Cardiac muscle cell (in vitro differentiated cells and primary cell): ENCODE measurements around the gene FZD2. TPM values are rescaled to one million over a fixed set of nuclear protein-coding genes. Genes with fewer than 3 reads are reported as not detected.
"Not testable (repeated sequence)": the region's sequence is repeated elsewhere in the genome, so short reads cannot be mapped to it uniquely, and the experiment has no call there.

ENCODE experiments used
- DNase-seq, 2 donors: peaks; one replicate each; pipeline versions ENCODE4 v3.0.0 to v3.0.0-alpha.2; 2010 to 2017; ENCODE audit warnings: low read depth in 1 of 2, low spot score in 1 of 2
- H3K27ac ChIP-seq: fragments of 200-600 bp; sonication (generic); 2 replicates; pipeline ENCODE4 v1.5.1; 2016
- H3K27me3 ChIP-seq: fragments of 200-600 bp; sonication (generic); 2 replicates; pipeline ENCODE4 v1.6.0; 2016; ENCODE audit warnings: control low read depth
- H3K36me3 ChIP-seq: fragments of 200-600 bp; sonication (generic); 2 replicates; pipeline ENCODE4 v1.5.1; 2016; ENCODE audit warnings: control low read depth
- H3K4me1 ChIP-seq: fragments of 200-600 bp; sonication (generic); 2 replicates; pipeline ENCODE4 v1.8.1; 2017; ENCODE audit warnings: low read depth, mild to moderate bottlenecking, mixed run types
- H3K4me3 ChIP-seq: fragments of 200-600 bp; sonication (generic); 2 replicates; pipeline ENCODE4 v1.5.1; 2016; ENCODE audit warnings: mild to moderate bottlenecking
- H3K9me3 ChIP-seq: fragments of 200-600 bp; sonication (generic); 2 replicates; pipeline ENCODE4 v1.5.1; 2017; ENCODE audit warnings: low read depth, mild to moderate bottlenecking, control low read depth
- polyA plus RNA-seq: library from polyadenylated mRNA; unstranded; fragments of >200 nt; fragmentation: Nextera tagmentation; extraction: Ambion mirVana; gene quantifications from 2 replicates; pipeline ENCODE4 v1.2.1, GENCODE V29; 2016
- total RNA-seq: library from RNA; depleted of rRNA; stranded (reverse); fragments of >200 nt; gene quantifications from 2 replicates; pipeline ENCODE4 v1.2.3, GENCODE V29; 2016
- TF ChIP-seq, protein P1 (sequence below): IDR thresholded peaks from 2 replicates; pipeline ENCODE4 v1.5.1; 2012; ENCODE audit warnings: low read depth, mild to moderate bottlenecking, low read length

FZD2 gene
- total RNA-seq (47.1 and 47.4 TPM in 2 replicates), polyA plus RNA-seq (51.5 and 63.4 TPM in 2 replicates)

DNA sequence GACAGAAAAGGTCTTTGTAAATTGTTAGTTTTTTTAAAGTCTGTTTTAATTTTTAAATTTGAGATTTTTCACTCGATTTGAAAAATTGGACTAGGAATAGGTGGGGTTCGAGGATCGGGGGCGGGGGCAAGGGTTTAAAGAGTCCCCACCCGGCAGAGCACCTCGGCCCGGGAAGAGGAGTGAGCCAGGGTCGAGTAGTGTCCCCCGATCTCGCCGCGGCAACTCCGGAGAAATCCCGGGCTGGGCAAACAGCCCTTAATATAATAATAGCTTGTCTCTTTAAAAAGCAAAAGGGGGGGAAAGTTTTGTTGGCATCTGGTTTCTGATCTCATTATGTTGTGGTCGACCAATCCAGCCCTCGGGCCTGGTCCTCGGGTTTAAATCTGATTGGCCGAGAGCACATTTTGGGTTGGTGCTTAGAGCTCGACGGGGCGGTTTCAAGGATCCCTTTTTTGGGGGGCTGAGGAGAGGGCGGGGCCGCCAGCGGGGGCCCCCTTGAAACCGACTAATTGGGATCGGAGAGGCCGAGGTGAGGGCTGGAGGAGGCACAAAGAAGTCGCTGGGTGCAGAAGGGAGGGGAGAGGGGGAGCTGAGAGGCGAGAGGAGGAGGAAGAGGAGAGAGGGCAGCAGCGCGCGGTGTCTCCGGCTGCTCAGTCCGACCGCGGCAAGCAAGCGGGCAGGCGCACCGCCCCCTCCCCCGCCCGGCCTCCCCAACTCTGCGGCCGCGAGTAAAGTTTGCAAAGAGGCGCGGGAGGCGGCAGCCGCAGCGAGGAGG lies at the start of gene FZD2:
Gene FZD2, plus strand, starts transcription at position 653 of the 775 bp plus-strand sequence. CDS start 205 bp downstream, outside the sequence.
- DNase-seq: peak; percentile 95 to 97
- H3K27me3 ChIP-seq: no peaks in the 10 kb centered on the region
- no peaks in the 10 kb centered on the region for H3K9me3 ChIP-seq
- peak within 1 kb of the TSS; percentile 94 for H3K27ac ChIP-seq
- TF ChIP-seq, protein P1, sequence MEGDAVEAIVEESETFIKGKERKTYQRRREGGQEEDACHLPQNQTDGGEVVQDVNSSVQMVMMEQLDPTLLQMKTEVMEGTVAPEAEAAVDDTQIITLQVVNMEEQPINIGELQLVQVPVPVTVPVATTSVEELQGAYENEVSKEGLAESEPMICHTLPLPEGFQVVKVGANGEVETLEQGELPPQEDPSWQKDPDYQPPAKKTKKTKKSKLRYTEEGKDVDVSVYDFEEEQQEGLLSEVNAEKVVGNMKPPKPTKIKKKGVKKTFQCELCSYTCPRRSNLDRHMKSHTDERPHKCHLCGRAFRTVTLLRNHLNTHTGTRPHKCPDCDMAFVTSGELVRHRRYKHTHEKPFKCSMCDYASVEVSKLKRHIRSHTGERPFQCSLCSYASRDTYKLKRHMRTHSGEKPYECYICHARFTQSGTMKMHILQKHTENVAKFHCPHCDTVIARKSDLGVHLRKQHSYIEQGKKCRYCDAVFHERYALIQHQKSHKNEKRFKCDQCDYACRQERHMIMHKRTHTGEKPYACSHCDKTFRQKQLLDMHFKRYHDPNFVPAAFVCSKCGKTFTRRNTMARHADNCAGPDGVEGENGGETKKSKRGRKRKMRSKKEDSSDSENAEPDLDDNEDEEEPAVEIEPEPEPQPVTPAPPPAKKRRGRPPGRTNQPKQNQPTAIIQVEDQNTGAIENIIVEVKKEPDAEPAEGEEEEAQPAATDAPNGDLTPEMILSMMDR: no peak
- H3K36me3 ChIP-seq: no peaks in the 10 kb centered on the region
- peak within 1 kb of the TSS; percentile 49 for H3K4me3 ChIP-seq
- H3K4me1 ChIP-seq: peaks cover 20% of the 10 kb centered on the region

DNA sequence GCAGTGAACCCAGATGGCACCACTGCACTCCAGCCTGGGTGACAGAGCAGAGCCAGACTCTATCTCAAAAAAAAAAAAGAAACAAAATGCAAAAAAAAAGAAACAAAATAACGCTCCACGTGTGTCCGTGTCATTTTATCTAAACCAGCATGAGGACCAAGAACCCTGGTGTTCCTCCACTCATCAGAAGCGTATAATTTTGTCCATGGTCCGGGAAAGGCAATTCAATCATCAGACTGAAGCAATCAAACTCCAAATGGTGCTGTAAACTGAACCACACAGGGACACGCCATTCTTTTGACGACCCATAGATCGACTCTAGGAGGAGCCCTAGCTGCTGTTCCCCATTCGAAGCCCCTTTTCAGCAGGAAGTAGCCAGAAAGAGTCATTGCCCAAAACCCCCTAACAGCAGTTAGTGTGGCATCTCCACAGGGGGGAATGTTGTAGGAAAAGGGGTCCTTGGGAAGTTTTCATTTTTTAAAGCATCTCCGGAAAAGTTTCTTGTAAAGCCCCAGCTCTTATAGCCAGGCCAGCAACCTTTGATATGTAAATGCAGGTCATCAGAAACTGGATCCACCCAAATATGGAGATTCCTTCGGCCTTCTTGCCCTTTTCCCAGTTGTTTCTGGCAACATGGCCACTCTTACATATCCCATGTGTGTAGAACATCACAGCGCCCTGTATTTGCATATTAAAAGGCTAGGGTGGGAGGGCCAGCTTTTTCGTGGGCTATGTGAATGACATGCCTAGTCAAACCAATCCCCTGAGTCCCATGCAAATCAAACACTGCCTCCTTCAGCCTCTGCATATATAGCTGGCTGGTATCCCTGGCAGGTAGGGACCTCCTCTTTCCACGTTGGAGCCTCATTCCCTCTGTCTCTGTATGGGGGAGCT lies 45.8 kb upstream of the FZD2 start:
- H3K27ac ChIP-seq, H3K36me3 ChIP-seq: not testable (repeated sequence)

DNA sequence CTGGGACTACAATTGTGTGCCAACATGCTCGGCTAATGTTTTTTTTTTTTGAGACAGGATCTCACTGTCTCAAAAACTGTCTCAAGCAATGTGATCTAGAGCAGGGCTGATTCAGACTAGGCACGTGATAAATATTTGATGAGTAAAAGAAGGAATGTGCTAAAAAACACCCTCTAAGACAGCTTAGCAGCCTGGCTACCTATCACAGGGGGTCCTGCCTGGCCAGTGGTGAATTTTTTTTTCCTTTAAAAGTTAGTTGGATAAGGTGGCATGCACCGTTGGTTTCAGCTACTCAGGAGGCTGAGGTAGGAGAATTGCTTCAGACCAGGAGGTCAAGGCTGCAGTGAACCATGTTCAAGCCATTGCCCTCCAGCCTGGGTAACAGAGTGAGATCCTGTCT lies 39.3 kb upstream of the FZD2 start:
- Histone ChIP-seq H3K36me3 (no peaks in the 10 kb centered on the region), H3K27ac (no peak overlapping the region), H3K9me3 (no peaks in the 10 kb centered on the region), H3K4me1 (no peaks in the 10 kb centered on the region), H3K4me3 (no peak overlapping the region), H3K27me3 (no peaks in the 10 kb centered on the region)
- DNase-seq: peak in 1 of 2 donors; percentile 47
- TF ChIP-seq, protein P1: no peak

More for the DNA sequence above, 45.8 kb upstream of the FZD2 start:
- H3K4me1 ChIP-seq, H3K4me3 ChIP-seq, H3K27me3 ChIP-seq, H3K9me3 ChIP-seq: not testable (repeated sequence)
- DNase-seq: peak in 1 of 2 donors; percentile 51

DNA sequence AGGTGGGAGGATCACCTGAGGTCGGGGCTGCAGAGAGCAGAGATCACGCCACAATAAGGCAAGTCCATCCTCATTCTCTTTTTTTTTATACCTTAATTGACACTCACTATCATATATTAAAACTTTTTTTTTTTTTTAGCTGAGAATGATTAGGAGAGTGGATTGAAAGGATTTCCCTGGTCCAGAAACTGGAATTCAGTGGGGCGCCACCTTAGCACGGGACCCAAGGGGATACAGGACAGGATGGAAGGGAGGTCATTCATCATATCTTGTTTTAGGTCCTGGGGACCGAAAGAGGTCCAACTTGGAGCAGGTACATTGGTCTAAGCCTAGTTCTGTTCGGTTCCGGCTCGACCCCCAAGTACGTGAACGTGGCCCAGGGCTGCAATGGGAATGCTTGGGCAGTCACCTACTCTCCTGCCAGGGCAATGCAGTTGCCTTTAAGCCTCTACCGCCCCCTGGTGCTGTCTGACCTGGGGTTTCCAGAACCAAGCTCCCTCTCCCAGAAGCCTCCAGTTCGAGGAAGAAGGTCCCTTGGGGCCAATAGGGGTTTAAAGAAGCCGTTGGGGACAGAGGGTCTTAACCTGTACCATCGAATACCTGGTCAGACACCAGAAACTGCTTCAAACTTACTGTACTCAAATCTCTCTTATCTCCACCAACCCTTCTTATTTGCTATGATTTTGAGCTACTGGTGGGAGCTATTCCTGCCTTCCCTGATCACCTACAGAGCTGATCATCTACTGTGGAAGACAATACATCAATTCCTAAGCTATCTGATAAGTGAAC lies 34.2 kb upstream of the FZD2 start:
- H3K27ac ChIP-seq: no peak overlapping the region
- no peaks in the 10 kb centered on the region for H3K36me3 ChIP-seq
- no peaks in the 10 kb centered on the region for H3K4me1 ChIP-seq
- H3K9me3 ChIP-seq: no peaks in the 10 kb centered on the region
- TF ChIP-seq, protein P1: peak; percentile 73
- H3K4me3 ChIP-seq: no peak overlapping the region
- DNase-seq: peak; percentile 74 to 78
- H3K27me3 ChIP-seq: no peaks in the 10 kb centered on the region

DNA sequence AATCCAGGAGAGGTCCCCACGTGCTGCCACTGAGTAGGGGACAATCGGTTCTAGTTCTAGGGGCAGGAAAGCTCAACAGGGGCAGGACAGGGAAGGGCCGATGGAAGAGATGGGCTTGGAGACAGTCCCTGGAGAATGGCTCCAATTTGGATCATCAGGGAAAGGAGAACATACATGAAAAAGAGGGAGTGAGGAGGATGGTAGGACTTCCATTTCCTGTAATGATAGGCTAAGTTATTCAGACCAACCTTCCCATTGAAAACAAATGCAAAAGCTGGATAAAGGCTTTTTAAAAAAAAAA lies 33.7 kb upstream of the FZD2 start:
- no peak for DNase-seq
- Histone ChIP-seq H3K4me3 (no peak overlapping the region), H3K4me1 (no peaks in the 10 kb centered on the region), H3K27me3 (no peaks in the 10 kb centered on the region), H3K36me3 (no peaks in the 10 kb centered on the region), H3K27ac (no peak overlapping the region), H3K9me3 (no peaks in the 10 kb centered on the region)
- TF ChIP-seq, protein P1: no peak
